HEK293T (cell line): Measurements from ENCODE around the gene FAM163B.

ENCODE experiments used
- ELF4 ChIP-seq: fragments of 450-650 bp; IDR thresholded peaks from 2 replicates; pipeline ENCODE4 v1.6.1; 2017; ENCODE audit warnings: antibody characterized with exemption
- FOXA1 ChIP-seq: fragments of 450-650 bp; IDR thresholded peaks from 2 replicates; pipeline ENCODE4 v1.6.1; 2016; ENCODE audit warnings: mild to moderate bottlenecking
- FOXK2 ChIP-seq: fragments of 450-650 bp; IDR thresholded peaks from 2 replicates; pipeline ENCODE4 v1.6.1; 2016; ENCODE audit warnings: mild to moderate bottlenecking
- HDGF ChIP-seq: fragments of 450-650 bp; IDR thresholded peaks from 2 replicates; pipeline ENCODE4 v1.6.1; 2017; ENCODE audit warnings: antibody characterized with exemption, borderline replicate concordance
- LEF1 ChIP-seq: fragments of 450-650 bp; IDR thresholded peaks from 2 replicates; pipeline ENCODE4 v1.6.1; 2017; ENCODE audit warnings: mild to moderate bottlenecking, borderline replicate concordance
- NFRKB ChIP-seq: fragments of 450-650 bp; IDR thresholded peaks from 2 replicates; pipeline ENCODE4 v1.6.1; 2016; ENCODE audit warnings: mild to moderate bottlenecking, moderate library complexity
- SP1 ChIP-seq: fragments of 450-650 bp; IDR thresholded peaks from 2 replicates; pipeline ENCODE4 v1.6.1; 2017
- TARDBP ChIP-seq: fragments of 450-650 bp; IDR thresholded peaks from 2 replicates; pipeline ENCODE4 v1.6.1; 2016

- TF ChIP-seq TARDBP (no peak), FOXA1 (no peak), FOXK2 (no peak), SP1 (no peak), HDGF (no peak), LEF1 (no peak), ELF4 (no peak), NFRKB (no peak)
Observed at GRCh38 chr9:133578524-133579441, 30.4 kb downstream of the FAM163B start.
